Loucy (cell line): ENCODE measurements around the gene ARHGAP1.

ENCODE experiments used
- EZH2phosphoT487 ChIP-seq: fragments of 200-600 bp; IDR thresholded peaks from 2 replicates; pipeline ENCODE4 v1.6.1; 2018; ENCODE audit warnings: antibody characterized with exemption, mild to moderate bottlenecking, moderate library complexity, borderline replicate concordance
- TF ChIP-seq, protein P1 (sequence below): fragments of 200-600 bp; sonication (generic); conservative IDR thresholded peaks from 2 replicates; pipeline ENCODE4 v1.5.1; 2014; ENCODE audit warnings: mild to moderate bottlenecking, antibody characterized with exemption, low read length

DNA sequence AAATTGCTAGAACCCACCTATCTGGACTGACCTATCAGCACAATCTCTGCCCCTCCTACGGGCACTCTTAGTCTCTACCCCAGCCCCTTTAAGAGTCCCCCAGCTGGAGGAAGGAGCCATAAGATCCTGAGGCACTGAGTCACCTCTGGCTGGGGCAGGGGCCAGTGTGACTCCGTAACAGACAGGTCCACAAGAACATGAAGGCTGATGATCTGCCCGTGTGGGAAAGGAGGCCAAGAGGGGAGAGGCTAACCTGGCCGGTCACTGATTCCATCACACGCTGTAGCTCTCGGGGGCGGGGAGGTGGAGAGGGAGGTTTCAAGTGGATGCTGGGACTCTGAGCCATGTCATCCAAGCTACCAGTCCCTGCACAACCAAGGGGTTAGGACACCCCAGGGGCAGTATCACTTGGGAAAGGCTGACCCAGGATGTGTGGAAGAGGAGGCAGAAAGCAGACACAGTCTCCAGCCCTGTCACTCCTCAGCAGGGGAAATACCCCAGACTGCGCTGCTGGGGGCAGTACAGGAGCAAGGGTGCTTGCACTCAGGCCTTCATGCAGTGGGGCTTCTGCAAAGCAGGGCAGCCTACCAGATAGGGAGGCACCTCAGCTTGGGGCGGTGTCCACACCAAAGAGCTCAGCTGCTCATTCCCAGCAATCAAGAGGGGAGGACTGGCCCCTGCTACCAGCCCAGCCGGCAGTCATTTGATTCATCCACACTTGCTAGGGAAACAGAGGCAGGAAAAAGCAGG, 22.3 kb downstream of the ARHGAP1 start:
- TF ChIP-seq, protein P1, sequence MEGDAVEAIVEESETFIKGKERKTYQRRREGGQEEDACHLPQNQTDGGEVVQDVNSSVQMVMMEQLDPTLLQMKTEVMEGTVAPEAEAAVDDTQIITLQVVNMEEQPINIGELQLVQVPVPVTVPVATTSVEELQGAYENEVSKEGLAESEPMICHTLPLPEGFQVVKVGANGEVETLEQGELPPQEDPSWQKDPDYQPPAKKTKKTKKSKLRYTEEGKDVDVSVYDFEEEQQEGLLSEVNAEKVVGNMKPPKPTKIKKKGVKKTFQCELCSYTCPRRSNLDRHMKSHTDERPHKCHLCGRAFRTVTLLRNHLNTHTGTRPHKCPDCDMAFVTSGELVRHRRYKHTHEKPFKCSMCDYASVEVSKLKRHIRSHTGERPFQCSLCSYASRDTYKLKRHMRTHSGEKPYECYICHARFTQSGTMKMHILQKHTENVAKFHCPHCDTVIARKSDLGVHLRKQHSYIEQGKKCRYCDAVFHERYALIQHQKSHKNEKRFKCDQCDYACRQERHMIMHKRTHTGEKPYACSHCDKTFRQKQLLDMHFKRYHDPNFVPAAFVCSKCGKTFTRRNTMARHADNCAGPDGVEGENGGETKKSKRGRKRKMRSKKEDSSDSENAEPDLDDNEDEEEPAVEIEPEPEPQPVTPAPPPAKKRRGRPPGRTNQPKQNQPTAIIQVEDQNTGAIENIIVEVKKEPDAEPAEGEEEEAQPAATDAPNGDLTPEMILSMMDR, result no peak
- TF ChIP-seq EZH2phosphoT487, result no peak
